Measurements from ENCODE around the gene OR9G4. TPM values are rescaled to one million over a fixed set of nuclear protein-coding genes. Genes with fewer than 3 reads are reported as not detected.

Gene OR9G4
- total and polyA plus RNA-seq, 12 donors, result not detected

- Histone ChIP-seq H3K4me1 (no peaks in the 10 kb centered on the region), H3K27me3 (peaks cover 0 to 9% (median 0%) of the 10 kb centered on the region in 7 donors), H3K9me3 (no peaks in the 10 kb centered on the region), H3K36me3 (no peaks in the 10 kb centered on the region), H3K27ac (no peak overlapping the region), H3K4me3 (no peak overlapping the region)
- 82 to 83% methylated on average over 4 of the region's 4 CpGs for WGBS, 2 donors
- DNase-seq, result no peak
- TF ChIP-seq, protein P1, sequence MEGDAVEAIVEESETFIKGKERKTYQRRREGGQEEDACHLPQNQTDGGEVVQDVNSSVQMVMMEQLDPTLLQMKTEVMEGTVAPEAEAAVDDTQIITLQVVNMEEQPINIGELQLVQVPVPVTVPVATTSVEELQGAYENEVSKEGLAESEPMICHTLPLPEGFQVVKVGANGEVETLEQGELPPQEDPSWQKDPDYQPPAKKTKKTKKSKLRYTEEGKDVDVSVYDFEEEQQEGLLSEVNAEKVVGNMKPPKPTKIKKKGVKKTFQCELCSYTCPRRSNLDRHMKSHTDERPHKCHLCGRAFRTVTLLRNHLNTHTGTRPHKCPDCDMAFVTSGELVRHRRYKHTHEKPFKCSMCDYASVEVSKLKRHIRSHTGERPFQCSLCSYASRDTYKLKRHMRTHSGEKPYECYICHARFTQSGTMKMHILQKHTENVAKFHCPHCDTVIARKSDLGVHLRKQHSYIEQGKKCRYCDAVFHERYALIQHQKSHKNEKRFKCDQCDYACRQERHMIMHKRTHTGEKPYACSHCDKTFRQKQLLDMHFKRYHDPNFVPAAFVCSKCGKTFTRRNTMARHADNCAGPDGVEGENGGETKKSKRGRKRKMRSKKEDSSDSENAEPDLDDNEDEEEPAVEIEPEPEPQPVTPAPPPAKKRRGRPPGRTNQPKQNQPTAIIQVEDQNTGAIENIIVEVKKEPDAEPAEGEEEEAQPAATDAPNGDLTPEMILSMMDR (IDR thresholded peaks at IDR 0.05), result no peak
- ATAC-seq, result no peak
- intact Hi-C loops (cut with DNase I), result no loop called here
Measured at GRCh38 chr11:56764976-56765375, 16.5 kb upstream of the OR9G4 start.

DNA sequence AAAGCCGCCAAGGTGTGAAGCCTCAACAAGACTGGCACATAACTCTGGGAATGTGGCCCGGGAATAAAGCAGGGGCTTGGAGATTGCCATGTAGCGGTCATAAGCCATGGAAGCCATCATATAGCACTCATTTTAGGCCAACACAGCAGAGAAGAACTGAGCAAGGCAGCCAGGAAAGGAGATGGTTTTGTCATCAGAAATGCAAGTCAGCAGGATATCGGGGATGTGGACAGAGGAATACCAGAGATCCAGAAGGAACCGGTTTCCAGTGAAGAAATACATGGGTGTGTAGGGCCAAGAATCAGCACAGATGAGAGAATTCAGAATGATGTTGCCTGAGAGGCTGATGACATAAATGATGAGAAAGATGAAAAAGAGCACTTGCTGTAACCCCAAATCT, 3.0 kb upstream of the OR9G4 start:
- TF ChIP-seq, protein P1 (IDR thresholded peaks at IDR 0.05), result no peak
- H3K4me3 ChIP-seq, result no peak overlapping the region
- peaks cover 0 to 4% (median 0%) of the 10 kb centered on the region in 11 donors for H3K9me3 ChIP-seq
- no peaks in the 10 kb centered on the region for H3K27me3 ChIP-seq
- DNase-seq (no peak), ATAC-seq (no peak)
- H3K36me3 ChIP-seq, result no peaks in the 10 kb centered on the region
- 78 to 86% methylated on average over 5 of the region's 5 CpGs for WGBS, 2 donors
- H3K4me1 ChIP-seq, result no peaks in the 10 kb centered on the region
- H3K27ac ChIP-seq, result no peak overlapping the region
- intact Hi-C loops (cut with DNase I), result no loop called here

- intact Hi-C loops (cut with DNase I), result no loop called here
- ATAC-seq, result no peak
Measured at GRCh38 chr11:56750190-56750589, 1.7 kb upstream of the OR9G4 start.

DNA sequence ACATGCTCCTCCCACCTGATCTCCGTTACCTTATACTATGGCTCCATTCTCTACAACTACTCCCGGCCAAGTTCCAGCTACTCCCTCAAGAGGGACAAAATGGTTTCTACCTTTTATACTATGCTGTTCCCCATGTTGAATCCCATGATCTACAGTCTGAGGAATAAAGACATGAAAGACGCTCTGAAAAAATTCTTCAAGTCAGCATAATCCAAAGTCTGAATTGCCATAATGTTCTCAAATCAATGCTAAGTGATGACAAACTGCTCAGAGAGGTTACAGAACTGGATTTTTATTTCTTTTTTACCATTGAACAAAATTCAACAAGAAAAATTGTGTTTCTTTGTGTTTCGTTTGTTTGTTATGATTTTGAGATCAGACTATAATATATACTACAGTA, 7.6 kb downstream of the OR9G4 start:
- DNase-seq, result no peak
- H3K36me3 ChIP-seq, result no peaks in the 10 kb centered on the region
- TF ChIP-seq, protein P1 (IDR thresholded peaks at IDR 0.05), result no peak
- H3K4me3 ChIP-seq, result no peak overlapping the region
- no peak overlapping the region for H3K27ac ChIP-seq
- WGBS, 2 donors, result 68 to 83% methylated on average over 4 of the region's 4 CpGs
- intact Hi-C loops (cut with DNase I), result loop anchor here in 1 of 10 donors (10.0 kb wide), 1 partner anchor 56 kb away; no protein-coding TSS in a partner anchor
- peaks cover 0 to 5% (median 0%) of the 10 kb centered on the region in 7 donors for H3K27me3 ChIP-seq
- H3K9me3 ChIP-seq, result peaks cover 0 to 4% (median 0%) of the 10 kb centered on the region in 11 donors
- no peaks in the 10 kb centered on the region for H3K4me1 ChIP-seq
- no peak for ATAC-seq

More at GRCh38 chr11:56750190-56750589, 1.7 kb upstream of the OR9G4 start:
- TF ChIP-seq, protein P1 (IDR thresholded peaks at IDR 0.05), result no peak
- H3K27ac ChIP-seq, result no peak overlapping the region
- H3K4me1 ChIP-seq, result no peaks in the 10 kb centered on the region
- H3K9me3 ChIP-seq, result peaks cover 0 to 4% (median 0%) of the 10 kb centered on the region in 11 donors
- H3K27me3 ChIP-seq, result no peaks in the 10 kb centered on the region
- no peak overlapping the region for H3K4me3 ChIP-seq
- no peak for DNase-seq
- 84 to 90% methylated on average over 5 of the region's 5 CpGs for WGBS, 2 donors
- H3K36me3 ChIP-seq, result no peaks in the 10 kb centered on the region

Measured in heart right ventricle (tissue), 16 donors.